Smooth muscle cell (in vitro differentiated cells): Measurements from ENCODE around the gene CYP4F22. TPM values are rescaled to one million over a fixed set of nuclear protein-coding genes. Genes with fewer than 3 reads are reported as not detected.

ENCODE experiments used
- DNase-seq: peaks from one replicate; lab custom pipeline; 2025; ENCODE audit not compliant: unreplicated experiment; lab: John Stamatoyannopoulos, UW
- H2AFZ ChIP-seq: fragments of 200-600 bp; sonication (generic); 2 replicates; pipeline ENCODE4 v1.6.0; 2016; ENCODE audit warnings: antibody characterized with exemption, low read depth, mild to moderate bottlenecking
- H3F3A ChIP-seq: fragments of 200-600 bp; sonication (generic); 2 replicates; pipeline ENCODE4 v1.6.0; 2017; ENCODE audit warnings: antibody characterized with exemption, low read depth
- H3K27ac ChIP-seq: fragments of 200-600 bp; sonication (generic); 2 replicates; pipeline ENCODE4 v1.5.1; 2016; ENCODE audit warnings: low read depth, mild to moderate bottlenecking
- H3K27me3 ChIP-seq: fragments of 200-600 bp; sonication (generic); 2 replicates; pipeline ENCODE4 v1.6.1; 2016; ENCODE audit warnings: low read depth, mild to moderate bottlenecking
- H3K36me3 ChIP-seq: fragments of 200-600 bp; sonication (generic); 2 replicates; pipeline ENCODE4 v1.5.1; 2016; ENCODE audit warnings: low read depth
- H3K4me1 ChIP-seq: fragments of 200-600 bp; sonication (generic); 2 replicates; pipeline ENCODE4 v1.5.1; 2016; ENCODE audit warnings: low read depth
- H3K4me2 ChIP-seq: fragments of 200-600 bp; sonication (generic); 2 replicates; pipeline ENCODE4 v1.6.0; 2016; ENCODE audit warnings: mild to moderate bottlenecking
- H3K4me3 ChIP-seq: fragments of 200-600 bp; sonication (generic); 2 replicates; pipeline ENCODE4 v1.5.1; 2016; ENCODE audit warnings: mild to moderate bottlenecking
- H3K79me2 ChIP-seq: fragments of 200-600 bp; sonication (generic); 2 replicates; pipeline ENCODE4 v1.6.0; 2016; ENCODE audit warnings: low read depth, mild to moderate bottlenecking
- H3K9ac ChIP-seq: fragments of 200-600 bp; sonication (generic); 2 replicates; pipeline ENCODE4 v1.6.0; 2016; ENCODE audit warnings: low read depth
- H3K9me3 ChIP-seq: fragments of 200-600 bp; sonication (generic); replicated peaks from 2 replicates; pipeline ENCODE4 v1.5.1; 2016; ENCODE audit warnings: low read depth
- H4K20me1 ChIP-seq: fragments of 200-600 bp; sonication (generic); 2 replicates; pipeline ENCODE4 v1.6.0; 2016; ENCODE audit warnings: low read depth
- WGBS: methylation state at CpG from one replicate; pipeline ENCODE4 v1.1.7; 2016; ENCODE audit warnings: low lambda C conversion rate; 5-methylcytosine and 5-hydroxymethylcytosine counted together
- polyA plus RNA-seq: library from polyadenylated mRNA; unstranded; fragments of >200 nt; fragmentation: Nextera tagmentation; extraction: Ambion mirVana; gene quantifications from 2 replicates; pipeline ENCODE4 v1.2.1, GENCODE V29; 2016
- total RNA-seq: library from RNA; depleted of rRNA; stranded (reverse); fragments of >200 nt; gene quantifications from 2 replicates; pipeline ENCODE4 v1.2.3, GENCODE V29; 2014
- TF ChIP-seq, protein P1 (sequence below): fragments of 200-600 bp; sonication (generic); IDR thresholded peaks from 2 replicates; pipeline ENCODE4 v1.5.1; 2017; ENCODE audit warnings: borderline replicate concordance, mild to moderate bottlenecking, antibody characterized with exemption; ENCODE audit not compliant: insufficient read depth, poor library complexity, severe bottlenecking

CYP4F22 gene
- total and polyA plus RNA-seq, 2 experiments from 2014 or later, result not detected

DNA sequence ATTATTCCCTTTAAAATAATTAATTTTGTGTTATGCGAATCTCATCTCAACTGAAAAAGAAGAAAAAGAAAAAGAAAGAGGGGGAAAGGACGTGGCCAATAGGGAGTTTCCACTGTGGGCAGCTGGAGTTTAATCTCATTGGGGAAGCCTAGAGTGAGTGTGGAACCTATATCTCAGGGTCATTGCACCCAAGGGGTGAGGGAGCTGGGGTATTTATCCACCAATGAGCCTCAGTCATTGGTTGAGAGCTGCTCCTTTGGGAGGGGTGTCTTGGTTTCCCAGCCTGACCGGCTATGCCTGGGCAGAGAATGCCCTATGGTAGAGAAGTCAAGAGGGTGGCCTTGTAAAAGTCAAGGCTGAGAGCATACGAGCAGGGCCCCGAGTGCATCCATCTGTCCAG, 16.5 kb downstream of the CYP4F22 start:
- Histone ChIP-seq H3K9ac (no peak overlapping the region), H3K4me1 (no peaks in the 10 kb centered on the region), H3K9me3 (no peaks in the 10 kb centered on the region), H3F3A (no peaks in the 10 kb centered on the region), H3K27me3 (no peaks in the 10 kb centered on the region), H3K36me3 (no peaks in the 10 kb centered on the region), H3K79me2 (no peaks in the 10 kb centered on the region), H3K4me2 (no peak overlapping the region), H3K4me3 (no peak overlapping the region), H4K20me1 (no peaks in the 10 kb centered on the region), H2AFZ (no peak overlapping the region), H3K27ac (no peak overlapping the region)
- TF ChIP-seq, protein P1, sequence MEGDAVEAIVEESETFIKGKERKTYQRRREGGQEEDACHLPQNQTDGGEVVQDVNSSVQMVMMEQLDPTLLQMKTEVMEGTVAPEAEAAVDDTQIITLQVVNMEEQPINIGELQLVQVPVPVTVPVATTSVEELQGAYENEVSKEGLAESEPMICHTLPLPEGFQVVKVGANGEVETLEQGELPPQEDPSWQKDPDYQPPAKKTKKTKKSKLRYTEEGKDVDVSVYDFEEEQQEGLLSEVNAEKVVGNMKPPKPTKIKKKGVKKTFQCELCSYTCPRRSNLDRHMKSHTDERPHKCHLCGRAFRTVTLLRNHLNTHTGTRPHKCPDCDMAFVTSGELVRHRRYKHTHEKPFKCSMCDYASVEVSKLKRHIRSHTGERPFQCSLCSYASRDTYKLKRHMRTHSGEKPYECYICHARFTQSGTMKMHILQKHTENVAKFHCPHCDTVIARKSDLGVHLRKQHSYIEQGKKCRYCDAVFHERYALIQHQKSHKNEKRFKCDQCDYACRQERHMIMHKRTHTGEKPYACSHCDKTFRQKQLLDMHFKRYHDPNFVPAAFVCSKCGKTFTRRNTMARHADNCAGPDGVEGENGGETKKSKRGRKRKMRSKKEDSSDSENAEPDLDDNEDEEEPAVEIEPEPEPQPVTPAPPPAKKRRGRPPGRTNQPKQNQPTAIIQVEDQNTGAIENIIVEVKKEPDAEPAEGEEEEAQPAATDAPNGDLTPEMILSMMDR, result no peak
- DNase-seq, result no peak
- 73% methylated on average over 5 of the region's 5 CpGs for WGBS

DNA sequence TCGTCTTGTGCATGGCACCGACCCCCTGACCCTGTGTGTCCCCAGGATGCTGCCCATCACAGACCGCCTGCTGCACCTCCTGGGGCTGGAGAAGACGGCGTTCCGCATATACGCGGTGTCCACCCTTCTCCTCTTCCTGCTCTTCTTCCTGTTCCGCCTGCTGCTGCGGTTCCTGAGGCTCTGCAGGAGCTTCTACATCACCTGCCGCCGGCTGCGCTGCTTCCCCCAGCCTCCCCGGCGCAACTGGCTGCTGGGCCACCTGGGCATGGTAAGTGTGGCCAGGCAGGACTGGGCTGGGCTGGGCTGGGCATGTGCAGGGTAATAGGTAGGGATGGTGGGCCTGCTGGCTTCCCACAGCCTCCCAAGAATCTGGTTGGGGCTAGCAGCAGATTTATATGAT, 17.0 kb downstream of the CYP4F22 start:
- TF ChIP-seq, protein P1, result no peak
- Histone ChIP-seq H4K20me1 (no peaks in the 10 kb centered on the region), H3K27me3 (no peaks in the 10 kb centered on the region), H3F3A (no peaks in the 10 kb centered on the region), H3K9me3 (no peaks in the 10 kb centered on the region), H3K9ac (no peak overlapping the region), H3K79me2 (no peaks in the 10 kb centered on the region), H3K27ac (no peak overlapping the region), H3K4me1 (no peaks in the 10 kb centered on the region), H3K4me2 (no peak overlapping the region), H3K36me3 (no peaks in the 10 kb centered on the region), H2AFZ (no peak overlapping the region), H3K4me3 (no peak overlapping the region)
- 86% methylated on average over 15 of the region's 15 CpGs for WGBS
- DNase-seq, result no peak

DNA sequence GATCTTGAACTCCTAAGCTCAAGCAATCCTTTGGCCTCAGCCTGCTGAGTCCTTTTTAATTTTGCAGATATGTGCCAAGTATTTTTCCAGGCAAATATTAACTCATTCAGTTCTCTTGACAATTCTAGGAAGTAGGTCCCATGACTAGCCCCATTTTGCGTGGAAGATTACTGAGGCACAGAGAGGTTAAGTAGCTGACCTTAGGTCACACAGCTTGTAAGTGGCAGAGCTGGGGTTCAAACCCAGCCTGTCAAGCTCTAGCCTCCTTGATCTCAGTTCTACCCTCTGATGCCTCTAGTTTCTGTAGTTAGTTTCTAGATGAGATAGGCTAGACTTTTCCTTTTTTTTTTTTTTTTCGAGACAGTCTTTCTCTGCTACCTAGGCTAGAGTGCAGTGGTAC, 18.1 kb downstream of the CYP4F22 start:
- Histone ChIP-seq H3K27ac (no peak overlapping the region), H3K4me1 (no peaks in the 10 kb centered on the region), H3K4me3 (no peak overlapping the region), H3K27me3 (no peaks in the 10 kb centered on the region), H3K36me3 (no peaks in the 10 kb centered on the region), H3F3A (no peaks in the 10 kb centered on the region), H4K20me1 (no peaks in the 10 kb centered on the region), H3K79me2 (no peaks in the 10 kb centered on the region), H2AFZ (no peak overlapping the region), H3K4me2 (no peak overlapping the region), H3K9me3 (no peaks in the 10 kb centered on the region), H3K9ac (no peak overlapping the region)
- no peak for DNase-seq
- 61% methylated on average over 2 of the region's 2 CpGs for WGBS
- TF ChIP-seq, protein P1, result no peak

DNA sequence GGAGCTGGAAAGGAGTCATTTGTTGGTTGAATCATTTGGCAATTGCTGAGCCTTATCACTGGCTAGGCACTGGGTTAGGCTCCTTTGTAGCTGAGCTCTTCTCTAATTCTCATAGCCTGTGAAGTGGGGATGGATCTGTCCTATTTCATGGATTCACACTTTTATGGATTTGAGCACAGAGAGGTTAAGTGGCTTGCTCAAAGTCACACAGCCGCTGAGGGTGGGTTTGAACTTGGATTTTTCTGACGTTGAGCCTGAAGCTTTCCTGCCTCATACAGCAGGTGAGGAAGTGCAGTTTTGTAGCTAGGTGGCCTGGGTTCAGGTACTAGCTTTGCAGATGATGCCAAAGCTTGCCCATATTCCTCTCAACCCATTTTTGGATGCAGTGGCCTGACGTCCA, 19.4 kb downstream of the CYP4F22 start:
- no peaks in the 10 kb centered on the region for H3K9me3 ChIP-seq
- 41% methylated on average over 3 of the region's 3 CpGs for WGBS
- DNase-seq, result no peak
- no peak overlapping the region for H3K4me2 ChIP-seq
- no peaks in the 10 kb centered on the region for H3K4me1 ChIP-seq
- H3K4me3 ChIP-seq, result no peak overlapping the region
- no peaks in the 10 kb centered on the region for H3K79me2 ChIP-seq
- no peak overlapping the region for H3K9ac ChIP-seq
- no peaks in the 10 kb centered on the region for H3K27me3 ChIP-seq
- H3K36me3 ChIP-seq, result no peaks in the 10 kb centered on the region
- H3F3A ChIP-seq, result no peaks in the 10 kb centered on the region
- H3K27ac ChIP-seq, result no peak overlapping the region
- H2AFZ ChIP-seq, result no peak overlapping the region
- TF ChIP-seq, protein P1, result no peak
- no peaks in the 10 kb centered on the region for H4K20me1 ChIP-seq
